Measurements from ENCODE around the gene SYT1.

DNA sequence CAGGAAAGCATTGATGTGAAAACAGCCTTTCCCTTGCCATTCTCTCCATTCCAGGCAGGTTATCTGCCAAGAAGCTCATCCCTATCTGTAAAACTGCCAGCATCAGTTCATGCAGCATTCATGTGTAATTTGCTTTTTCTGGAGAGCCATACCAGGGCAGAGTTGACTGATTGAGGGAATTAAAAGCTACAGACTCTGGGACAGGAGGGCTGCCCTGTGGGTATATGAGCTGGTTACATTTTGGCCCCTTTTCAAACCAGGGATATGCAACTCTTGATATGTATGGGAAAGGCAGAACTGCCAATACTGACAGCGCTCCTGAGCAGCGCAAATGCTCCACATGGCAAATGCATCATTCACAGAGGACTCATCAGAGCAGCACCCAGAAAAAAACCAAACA is 53.7 kb downstream of the SYT1 start:
- TF ChIP-seq ZNF530 (tag by site-specific recombination; IDR thresholded peaks at IDR 0.05; ENCODE audit: low read depth) = no peak
- TF ChIP-seq, protein P1, sequence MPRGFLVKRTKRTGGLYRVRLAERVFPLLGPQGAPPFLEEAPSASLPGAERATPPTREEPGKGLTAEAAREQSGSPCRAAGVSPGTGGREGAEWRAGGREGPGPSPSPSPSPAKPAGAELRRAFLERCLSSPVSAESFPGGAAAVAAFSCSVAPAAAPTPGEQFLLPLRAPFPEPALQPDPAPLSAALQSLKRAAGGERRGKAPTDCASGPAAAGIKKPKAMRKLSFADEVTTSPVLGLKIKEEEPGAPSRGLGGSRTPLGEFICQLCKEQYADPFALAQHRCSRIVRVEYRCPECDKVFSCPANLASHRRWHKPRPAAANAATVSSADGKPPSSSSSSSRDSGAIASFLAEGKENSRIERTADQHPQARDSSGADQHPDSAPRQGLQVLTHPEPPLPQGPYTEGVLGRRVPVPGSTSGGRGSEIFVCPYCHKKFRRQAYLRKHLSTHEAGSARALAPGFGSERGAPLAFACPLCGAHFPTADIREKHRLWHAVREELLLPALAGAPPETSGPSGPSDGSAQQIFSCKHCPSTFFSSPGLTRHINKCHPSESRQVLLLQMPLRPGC (tag by site-specific recombination; IDR thresholded peaks at IDR 0.05) = no peak
- no peak for TF ChIP-seq ZBTB8A (tag by site-specific recombination; IDR thresholded peaks at IDR 0.05)
- TF ChIP-seq, protein P2, sequence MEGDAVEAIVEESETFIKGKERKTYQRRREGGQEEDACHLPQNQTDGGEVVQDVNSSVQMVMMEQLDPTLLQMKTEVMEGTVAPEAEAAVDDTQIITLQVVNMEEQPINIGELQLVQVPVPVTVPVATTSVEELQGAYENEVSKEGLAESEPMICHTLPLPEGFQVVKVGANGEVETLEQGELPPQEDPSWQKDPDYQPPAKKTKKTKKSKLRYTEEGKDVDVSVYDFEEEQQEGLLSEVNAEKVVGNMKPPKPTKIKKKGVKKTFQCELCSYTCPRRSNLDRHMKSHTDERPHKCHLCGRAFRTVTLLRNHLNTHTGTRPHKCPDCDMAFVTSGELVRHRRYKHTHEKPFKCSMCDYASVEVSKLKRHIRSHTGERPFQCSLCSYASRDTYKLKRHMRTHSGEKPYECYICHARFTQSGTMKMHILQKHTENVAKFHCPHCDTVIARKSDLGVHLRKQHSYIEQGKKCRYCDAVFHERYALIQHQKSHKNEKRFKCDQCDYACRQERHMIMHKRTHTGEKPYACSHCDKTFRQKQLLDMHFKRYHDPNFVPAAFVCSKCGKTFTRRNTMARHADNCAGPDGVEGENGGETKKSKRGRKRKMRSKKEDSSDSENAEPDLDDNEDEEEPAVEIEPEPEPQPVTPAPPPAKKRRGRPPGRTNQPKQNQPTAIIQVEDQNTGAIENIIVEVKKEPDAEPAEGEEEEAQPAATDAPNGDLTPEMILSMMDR (tag by site-specific recombination; IDR thresholded peaks at IDR 0.05) = no peak
- no peak for TF ChIP-seq ZNF274 (IDR thresholded peaks at IDR 0.05; ENCODE audit: low read length)
- TF ChIP-seq ZNF274 (tag by site-specific recombination; IDR thresholded peaks at IDR 0.05; ENCODE audit: borderline replicate concordance) = no peak
- TF ChIP-seq, protein P3, sequence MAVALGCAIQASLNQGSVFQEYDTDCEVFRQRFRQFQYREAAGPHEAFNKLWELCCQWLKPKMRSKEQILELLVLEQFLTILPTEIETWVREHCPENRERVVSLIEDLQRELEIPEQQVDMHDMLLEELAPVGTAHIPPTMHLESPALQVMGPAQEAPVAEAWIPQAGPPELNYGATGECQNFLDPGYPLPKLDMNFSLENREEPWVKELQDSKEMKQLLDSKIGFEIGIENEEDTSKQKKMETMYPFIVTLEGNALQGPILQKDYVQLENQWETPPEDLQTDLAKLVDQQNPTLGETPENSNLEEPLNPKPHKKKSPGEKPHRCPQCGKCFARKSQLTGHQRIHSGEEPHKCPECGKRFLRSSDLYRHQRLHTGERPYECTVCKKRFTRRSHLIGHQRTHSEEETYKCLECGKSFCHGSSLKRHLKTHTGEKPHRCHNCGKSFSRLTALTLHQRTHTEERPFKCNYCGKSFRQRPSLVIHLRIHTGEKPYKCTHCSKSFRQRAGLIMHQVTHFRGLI (tag by site-specific recombination; IDR thresholded peaks at IDR 0.05) = no peak
- TF ChIP-seq ZNF146 (tag by site-specific recombination; IDR thresholded peaks at IDR 0.05) = no peak
- no peak for TF ChIP-seq ZNF596 (tag by site-specific recombination; IDR thresholded peaks at IDR 0.05)
- TF ChIP-seq YY2 (tag by site-specific recombination; IDR thresholded peaks at IDR 0.05) = no peak
- TF ChIP-seq ZBTB1 (tag by site-specific recombination; IDR thresholded peaks at IDR 0.05) = no peak

Measured in HEK293 (cell line).